GM18505 (cell line): Measurements from ENCODE around the gene RNU5D-1.
A peak's percentile ranks its signal among the peaks of the same experiment; 100 is the strongest.
"Not testable (repeated sequence)": the region's sequence is repeated elsewhere in the genome, so short reads cannot be mapped to it uniquely, and the experiment has no call there.

ENCODE experiments used
- ATAC-seq: cut with Tn5 transposase; IDR thresholded peaks from one replicate; pipeline ENCODE4 v1.9.1; 2021; ENCODE audit not compliant: unreplicated experiment
- POLR2A ChIP-seq: IDR thresholded peaks from 4 replicates; pipeline ENCODE4 v1.6.1; 2011; ENCODE audit warnings: borderline replicate concordance; ENCODE audit not compliant: insufficient read depth, insufficient read length; ENCODE audit errors: extremely low read depth

The RNU5D-1 gene

DNA sequence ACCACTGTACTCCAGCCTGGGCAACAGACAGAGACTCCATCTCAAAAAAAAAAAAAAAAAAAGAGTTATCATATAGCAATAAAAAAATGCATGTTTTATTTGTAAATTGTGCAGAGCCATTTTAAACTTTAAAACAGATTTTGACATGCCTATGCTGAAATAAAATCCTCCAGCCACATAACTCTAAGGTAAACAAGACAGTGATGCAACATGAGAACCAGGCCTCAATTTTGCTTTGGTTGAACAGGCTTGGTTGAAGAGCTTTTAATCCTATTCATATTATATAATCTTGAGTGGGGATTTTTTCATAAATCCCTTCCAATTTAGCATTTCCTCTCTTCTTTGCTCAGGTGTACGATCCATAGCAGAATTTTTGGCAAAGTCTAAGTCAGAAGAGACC, 30.4 kb downstream of the RNU5D-1 start:
- TF ChIP-seq POLR2A: no peak
- ATAC-seq: no peak

DNA sequence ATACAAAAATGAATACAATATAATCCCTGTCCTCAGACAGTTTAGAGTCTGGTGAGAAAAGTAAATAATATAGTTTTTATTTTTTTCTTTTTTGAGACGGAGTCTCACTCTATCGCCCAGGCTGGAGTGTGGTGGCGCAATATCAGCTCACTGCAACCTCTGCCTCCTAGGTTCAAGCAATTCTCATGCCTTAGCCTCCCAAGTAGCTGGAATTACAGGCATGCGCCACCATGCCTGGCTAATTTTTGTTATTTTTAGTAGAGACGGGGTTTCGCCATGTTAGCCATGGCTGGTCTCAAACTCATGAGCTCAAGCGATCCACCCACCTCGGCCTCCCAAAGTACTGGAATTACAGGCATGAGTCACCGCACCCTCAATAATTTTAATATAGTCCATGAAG, 31.6 kb downstream of the RNU5D-1 start:
- not testable (repeated sequence) for ATAC-seq

DNA sequence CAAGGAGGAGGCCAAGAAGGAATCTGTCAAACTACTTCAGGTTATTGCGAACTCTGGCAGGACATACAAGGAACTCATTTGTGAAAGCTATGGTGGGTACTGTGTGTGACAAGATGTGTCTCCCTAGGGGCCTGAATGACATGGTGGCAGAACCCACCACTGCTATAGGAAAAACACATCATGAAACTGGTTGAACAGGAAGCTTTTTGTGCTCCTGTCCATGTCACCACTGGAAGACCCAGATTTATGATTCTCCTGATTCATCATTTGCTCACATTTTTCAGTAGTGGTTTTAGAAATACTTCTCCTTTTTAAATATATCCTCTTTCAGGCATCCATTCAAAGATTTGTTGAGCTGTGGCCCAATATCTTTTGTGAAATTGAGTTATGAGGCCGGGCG, 32.8 kb downstream of the RNU5D-1 start:
- TF ChIP-seq POLR2A: no peak
- no peak for ATAC-seq

DNA sequence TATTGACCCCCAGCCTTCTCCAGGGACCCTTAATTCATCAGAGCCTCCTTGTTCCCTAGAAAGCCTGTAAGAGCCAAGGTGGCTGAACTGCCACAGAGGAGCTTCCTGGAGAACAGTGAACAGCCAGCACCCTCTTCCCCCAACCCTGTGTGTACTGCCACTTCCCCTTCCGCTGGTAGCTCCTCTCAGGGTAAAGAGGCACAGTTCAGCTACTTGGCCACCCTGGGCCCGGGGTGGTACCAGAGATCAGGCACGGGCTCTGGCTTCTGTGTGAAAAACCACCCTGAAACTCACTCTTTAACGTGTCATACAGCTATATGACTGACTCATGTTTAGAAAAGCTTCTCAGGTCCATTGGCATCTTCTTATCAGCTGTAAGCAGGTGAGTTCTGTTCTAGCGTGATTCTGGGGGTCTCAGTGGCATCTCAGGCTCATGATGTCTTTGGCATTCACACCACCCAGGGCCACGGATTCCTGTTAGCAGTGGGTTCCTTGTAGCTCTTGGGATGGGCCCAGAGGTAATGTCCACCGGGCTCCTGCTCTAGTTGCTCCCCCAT, 34.1 kb downstream of the RNU5D-1 start:
- no peak for ATAC-seq

GRCh38 chr1:44696101-44696500, 34.9 kb downstream of the RNU5D-1 start:
- no peak for ATAC-seq
- TF ChIP-seq POLR2A: no peak

More for the DNA sequence above, 34.1 kb downstream of the RNU5D-1 start:
- TF ChIP-seq POLR2A: peak; percentile 16

GRCh38 chr1:44695671-44696070, 35.3 kb downstream of the RNU5D-1 start:
- no peak for TF ChIP-seq POLR2A

DNA sequence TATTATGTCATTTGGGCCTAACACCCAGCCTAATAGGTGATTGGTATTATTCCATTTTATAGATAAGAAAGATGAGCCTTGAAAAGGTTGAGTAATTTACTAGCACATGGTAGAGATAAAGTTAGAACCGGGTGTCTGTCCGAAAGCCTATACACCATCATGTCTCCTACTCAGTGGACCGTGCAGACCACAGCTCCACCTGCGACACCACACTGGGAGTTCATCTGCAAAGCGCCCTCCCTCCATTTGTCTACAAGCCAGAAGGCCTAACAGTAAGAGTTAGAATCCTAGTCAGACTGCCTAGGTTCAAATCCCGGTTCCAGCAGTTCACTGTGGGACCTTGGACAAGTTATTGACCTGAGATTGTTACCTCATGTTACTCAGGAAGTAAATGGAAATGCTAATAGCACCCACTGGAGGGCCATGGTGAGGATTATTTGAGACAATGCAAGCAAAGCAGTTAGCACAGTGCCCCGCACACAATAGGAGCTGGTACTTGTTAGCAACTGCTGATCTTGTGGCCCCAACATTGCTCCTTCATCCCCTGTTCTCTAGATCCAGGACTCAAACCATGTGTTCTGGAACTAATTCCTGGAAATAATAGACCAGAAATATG, 36.0 kb downstream of the RNU5D-1 start:
- no peak for TF ChIP-seq POLR2A
- peak; percentile 60 for ATAC-seq

More at GRCh38 chr1:44695671-44696070, 35.3 kb downstream of the RNU5D-1 start:
- no peak for ATAC-seq

- no peak for TF ChIP-seq POLR2A
- ATAC-seq: no peak
Measured at GRCh38 chr1:44693900-44694299, 37.1 kb downstream of the RNU5D-1 start.

GRCh38 chr1:44693159-44693558, 37.8 kb downstream of the RNU5D-1 start:
- no peak for ATAC-seq
- TF ChIP-seq POLR2A: no peak

- no peak for TF ChIP-seq POLR2A
- ATAC-seq: no peak
Measured at GRCh38 chr1:44689447-44689765, 41.6 kb downstream of the RNU5D-1 start.

DNA sequence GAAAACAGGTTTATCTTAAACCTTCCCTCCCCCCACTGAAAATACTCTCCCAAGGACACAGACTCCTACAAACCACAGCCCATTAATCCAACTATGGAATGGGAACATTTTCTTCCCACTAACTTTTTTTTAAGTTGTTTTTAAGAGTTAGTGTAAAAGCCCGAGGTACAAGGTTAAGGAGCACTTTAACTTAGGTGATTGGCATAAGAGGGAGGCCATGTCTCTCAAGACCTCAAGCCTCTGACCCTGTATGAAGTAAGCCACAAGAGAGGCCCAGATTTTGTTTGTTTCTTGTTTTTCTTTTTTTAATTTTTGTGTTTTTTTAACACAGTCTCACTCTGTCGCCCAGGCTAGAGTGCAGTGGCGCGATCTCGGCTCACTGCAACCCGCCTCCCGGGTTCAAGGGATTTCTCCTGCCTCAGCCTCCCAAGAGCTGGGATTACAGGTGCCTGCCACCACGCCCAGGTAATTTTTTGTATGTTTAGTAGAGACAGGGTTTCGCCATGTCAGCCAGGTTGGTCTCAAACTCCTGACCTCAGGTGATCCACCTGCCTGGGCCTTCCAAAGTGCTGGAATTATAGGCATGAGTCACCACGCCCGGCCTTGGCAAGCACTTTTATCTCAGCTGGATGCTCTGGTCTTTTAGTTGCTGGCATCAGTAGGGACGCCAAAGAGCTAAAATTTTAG, 42.1 kb downstream of the RNU5D-1 start:
- ATAC-seq: no peak
- TF ChIP-seq POLR2A: no peak

GRCh38 chr1:44685881-44686280, 45.1 kb downstream of the RNU5D-1 start:
- no peak for TF ChIP-seq POLR2A
- ATAC-seq: no peak

DNA sequence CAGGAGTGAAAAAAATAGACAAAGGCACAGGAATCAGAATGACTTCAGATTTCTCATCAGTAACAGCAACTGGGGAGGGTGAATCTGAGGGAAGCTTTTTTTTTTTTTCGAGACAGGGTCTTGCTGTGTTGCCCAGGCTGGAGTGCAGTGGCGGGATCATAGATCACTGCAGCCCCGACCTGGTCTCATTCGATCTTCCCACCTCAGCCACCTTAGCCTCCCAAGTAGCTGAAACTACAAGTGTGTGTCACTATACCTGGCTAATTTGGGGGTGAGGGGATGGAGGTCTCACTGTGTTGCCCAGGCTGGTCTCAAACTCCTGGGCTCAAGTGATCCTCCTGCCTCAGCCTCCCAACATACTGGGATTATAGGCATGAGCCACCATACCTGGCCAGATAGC, 45.8 kb downstream of the RNU5D-1 start:
- ATAC-seq: no peak
- no peak for TF ChIP-seq POLR2A

GRCh38 chr1:44684525-44684924, 46.4 kb downstream of the RNU5D-1 start:
- TF ChIP-seq POLR2A: no peak
- ATAC-seq: peak; percentile 73
